Activated T-cell treated with anti-CD3 and anti-CD28 coated beads, Interleukin-2, amount 50 U/mL, for 24 hours (primary cell): Measurements from ENCODE around the gene NPC1.
"Not testable (repeated sequence)": the region's sequence is repeated elsewhere in the genome, so short reads cannot be mapped to it uniquely, and the experiment has no call there.

Source experiments
- DNase-seq: peaks from one replicate; pipeline ENCODE4 v3.0.0-alpha.2; 2020
- H3K27ac Mint-ChIP-seq: 2 replicates; pipeline ENCODE4 v1.8.0; 2020; ENCODE audit warnings: mild to moderate bottlenecking, mixed read lengths
- H3K27me3 Mint-ChIP-seq: 2 replicates; pipeline ENCODE4 v1.8.0; 2020; ENCODE audit warnings: mixed read lengths
- H3K36me3 Mint-ChIP-seq: 2 replicates; pipeline ENCODE4 v1.8.0; 2020; ENCODE audit warnings: low read depth, mixed read lengths
- H3K4me1 Mint-ChIP-seq: 2 replicates; pipeline ENCODE4 v1.8.0; 2020; ENCODE audit warnings: low read depth, mixed read lengths
- H3K4me3 Mint-ChIP-seq: 2 replicates; pipeline ENCODE4 v1.8.0; 2020; ENCODE audit warnings: mild to moderate bottlenecking, moderate library complexity, mixed read lengths
- H3K9me3 Mint-ChIP-seq: 2 replicates; pipeline ENCODE4 v1.8.0; 2020; ENCODE audit warnings: mixed read lengths

NPC1 gene

GRCh38 chr18:23588836-23589560 is 2.7 kb upstream of the NPC1 start:
- no peak overlapping the region for H3K27ac Mint-ChIP-seq
- H3K4me3 Mint-ChIP-seq = no peak overlapping the region
- no peak for DNase-seq
- peaks cover 27% of the 10 kb centered on the region for H3K4me1 Mint-ChIP-seq
- H3K27me3 Mint-ChIP-seq = no peaks in the 10 kb centered on the region
- H3K36me3 Mint-ChIP-seq = peaks cover 14% of the 10 kb centered on the region
- H3K9me3 Mint-ChIP-seq = no peaks in the 10 kb centered on the region

- Mint-ChIP-seq H3K4me1 (peaks cover 32% of the 10 kb centered on the region), H3K27me3 (no peaks in the 10 kb centered on the region), H3K36me3 (peaks cover 25% of the 10 kb centered on the region), H3K27ac (peak overlapping the region; percentile 99), H3K4me3 (peak overlapping the region; percentile 93), H3K9me3 (no peaks in the 10 kb centered on the region)
- peak; percentile 38 for DNase-seq
These were observed 925 bp upstream of the NPC1 start for GRCh38 chr18:23587220-23587642.

GRCh38 chr18:23585897-23586248 is 433 bp downstream of the NPC1 start:
- H3K4me1 Mint-ChIP-seq = peaks cover 45% of the 10 kb centered on the region
- no peaks in the 10 kb centered on the region for H3K9me3 Mint-ChIP-seq
- H3K36me3 Mint-ChIP-seq = peaks cover 33% of the 10 kb centered on the region
- no peak for DNase-seq
- peak overlapping the region; percentile 99 for H3K27ac Mint-ChIP-seq
- peak overlapping the region; percentile 93 for H3K4me3 Mint-ChIP-seq
- no peaks in the 10 kb centered on the region for H3K27me3 Mint-ChIP-seq

GRCh38 chr18:23585007-23585871 is 1.1 kb downstream of the NPC1 start:
- DNase-seq = peak; percentile 34
- H3K27ac Mint-ChIP-seq = peak overlapping the region; percentile 99
- no peaks in the 10 kb centered on the region for H3K27me3 Mint-ChIP-seq
- no peaks in the 10 kb centered on the region for H3K9me3 Mint-ChIP-seq
- H3K36me3 Mint-ChIP-seq = peaks cover 39% of the 10 kb centered on the region
- peaks cover 51% of the 10 kb centered on the region for H3K4me1 Mint-ChIP-seq
- H3K4me3 Mint-ChIP-seq = peak overlapping the region; percentile 93

- peaks cover 56% of the 10 kb centered on the region for H3K4me1 Mint-ChIP-seq
- peak overlapping the region; percentile 47 for H3K4me3 Mint-ChIP-seq
- no peak for DNase-seq
- H3K36me3 Mint-ChIP-seq = peaks cover 40% of the 10 kb centered on the region
- H3K27me3 Mint-ChIP-seq = no peaks in the 10 kb centered on the region
- H3K9me3 Mint-ChIP-seq = no peaks in the 10 kb centered on the region
- H3K27ac Mint-ChIP-seq = no peak overlapping the region
These were observed 2.0 kb downstream of the NPC1 start for GRCh38 chr18:23584019-23584983.

- H3K4me3 Mint-ChIP-seq = peak overlapping the region; percentile 47
- no peak for DNase-seq
- peaks cover 45% of the 10 kb centered on the region for H3K36me3 Mint-ChIP-seq
- peaks cover 65% of the 10 kb centered on the region for H3K4me1 Mint-ChIP-seq
- H3K27ac Mint-ChIP-seq = no peak overlapping the region
- H3K27me3 Mint-ChIP-seq = no peaks in the 10 kb centered on the region
- H3K9me3 Mint-ChIP-seq = no peaks in the 10 kb centered on the region
These were observed 3.0 kb downstream of the NPC1 start for GRCh38 chr18:23583071-23583865.

GRCh38 chr18:23580677-23581367 is 5.5 kb downstream of the NPC1 start:
- H3K4me1 Mint-ChIP-seq = peaks cover 62% of the 10 kb centered on the region
- H3K9me3 Mint-ChIP-seq = no peaks in the 10 kb centered on the region
- H3K36me3 Mint-ChIP-seq = peaks cover 51% of the 10 kb centered on the region
- H3K4me3 Mint-ChIP-seq = no peak overlapping the region
- DNase-seq = no peak
- H3K27me3 Mint-ChIP-seq = no peaks in the 10 kb centered on the region
- peak overlapping the region; percentile 15 for H3K27ac Mint-ChIP-seq

GRCh38 chr18:23578891-23579653 is 7.2 kb downstream of the NPC1 start:
- peaks cover 65% of the 10 kb centered on the region for H3K4me1 Mint-ChIP-seq
- H3K4me3 Mint-ChIP-seq = no peak overlapping the region

GRCh38 chr18:23578067-23578701 is 8.1 kb downstream of the NPC1 start:
- Mint-ChIP-seq H3K27ac (no peak overlapping the region), H3K9me3 (no peaks in the 10 kb centered on the region), H3K4me1 (peaks cover 65% of the 10 kb centered on the region), H3K27me3 (no peaks in the 10 kb centered on the region), H3K36me3 (peaks cover 58% of the 10 kb centered on the region), H3K4me3 (no peak overlapping the region)
- DNase-seq = no peak

More at GRCh38 chr18:23578891-23579653, 7.2 kb downstream of the NPC1 start:
- H3K27me3 Mint-ChIP-seq = no peaks in the 10 kb centered on the region
- DNase-seq = no peak
- no peak overlapping the region for H3K27ac Mint-ChIP-seq
- peaks cover 59% of the 10 kb centered on the region for H3K36me3 Mint-ChIP-seq
- no peaks in the 10 kb centered on the region for H3K9me3 Mint-ChIP-seq

- H3K27ac Mint-ChIP-seq, H3K4me3 Mint-ChIP-seq, H3K27me3 Mint-ChIP-seq, DNase-seq, H3K9me3 Mint-ChIP-seq: not testable (repeated sequence)
- peaks cover 66% of the 10 kb centered on the region for H3K4me1 Mint-ChIP-seq
- peaks cover 56% of the 10 kb centered on the region for H3K36me3 Mint-ChIP-seq
These were observed 8.8 kb downstream of the NPC1 start for GRCh38 chr18:23577521-23577920.

- Mint-ChIP-seq H3K36me3 (peaks cover 57% of the 10 kb centered on the region), H3K27ac (peak overlapping the region; percentile 79), H3K4me3 (no peak overlapping the region), H3K4me1 (peaks cover 52% of the 10 kb centered on the region), H3K27me3 (no peaks in the 10 kb centered on the region), H3K9me3 (no peaks in the 10 kb centered on the region)
- no peak for DNase-seq
These were observed 11.0 kb downstream of the NPC1 start for GRCh38 chr18:23575309-23575651.

- no peak for DNase-seq
- Mint-ChIP-seq H3K27ac (peak overlapping the region; percentile 79), H3K4me1 (peaks cover 48% of the 10 kb centered on the region), H3K27me3 (no peaks in the 10 kb centered on the region), H3K4me3 (no peak overlapping the region), H3K36me3 (peaks cover 62% of the 10 kb centered on the region), H3K9me3 (no peaks in the 10 kb centered on the region)
These were observed 11.5 kb downstream of the NPC1 start for GRCh38 chr18:23574611-23575308.
